K562 (cell line): ENCODE measurements around the gene EPHA2. TPM values are rescaled to one million over a fixed set of nuclear protein-coding genes. Genes with fewer than 3 reads are reported as not detected.

Source experiments
- ATAC-seq: fragments of 200-7000 bp; cut with Tn5 transposase; 3 replicates; pipeline ENCODE4 v1.9.1; 2020; ENCODE audit warnings: moderate library complexity
- BruUV-seq: library from RNA; stranded (reverse); fragments of 400-500 nt; replicated peaks from 2 replicates; lab custom pipeline; 2021; lab: Mats Ljungman, UMichigan
- CTCF ChIA-PET: fragments of 300-600 bp; formaldehyde crosslinking; extraction: SDS; loops from one replicate; lab custom pipeline; 2021; ENCODE audit warnings: low intra/inter-chr PET ratio; lab: Yijun Ruan, JAX
- POLR2A ChIA-PET: fragments of 300-600, 350-650 bp; sonication (Branson Sonifier 250); formaldehyde crosslinking; extraction: SDS; loops from one replicate; lab custom pipeline; 2021; ENCODE audit warnings: antibody characterized with exemption, inconsistent platforms; lab: Yijun Ruan, JAX
- DNase-seq, 4 experiments: peaks; one replicate each; pipeline versions ENCODE4 v3.0.0 to v3.0.0-alpha.2; 2011 to 2018; ENCODE audit warnings: low spot score in 3 of 4, mixed read lengths in 3 of 4; ENCODE audit errors: extremely low read depth in 1 of 4
- FAIRE-seq: peaks from 2 replicates; lab custom pipeline; 2011; peaks lifted over from hg19 to GRCh38; lab: Jason Lieb, UNC
- H2AFZ ChIP-seq: 2 replicates; pipeline ENCODE4 v1.6.0; 2011; ENCODE audit warnings: low read depth, low read length, control low read depth, inconsistent platforms
- H3K27ac ChIP-seq: fragments of 200-600 bp; 3 replicates; pipeline ENCODE4 v1.8.0; 2011; ENCODE audit warnings: low read depth, mild to moderate bottlenecking, control low read depth, inconsistent platforms, low read length, moderate library complexity, mixed read lengths; ENCODE audit errors: extremely low read depth
- H3K27me3 ChIP-seq, 2 experiments: fragments of 300-600 bp in 1 of 2; 2 replicates in 1 of 2; 3 replicates in 1 of 2; pipeline versions ENCODE4 v1.6.0 to v1.8.0; 2011; ENCODE audit warnings: inconsistent platforms in 2 of 2, low read length in 2 of 2, mild to moderate bottlenecking in 1 of 2, mixed read lengths in 1 of 2, moderate library complexity in 1 of 2; ENCODE audit not compliant: control insufficient read depth in 2 of 2, insufficient read depth in 2 of 2
- H3K36me3 ChIP-seq: fragments of 300-600 bp; 3 replicates; pipeline ENCODE4 v1.8.0; 2011; ENCODE audit warnings: mild to moderate bottlenecking, low read length, inconsistent platforms; ENCODE audit not compliant: control insufficient read depth, insufficient read depth
- H3K4me1 ChIP-seq, 2 experiments: fragments of 200-600 bp in 1 of 2; replicated peaks in 1 of 2; 2 replicates in 1 of 2; 3 replicates in 1 of 2; pipeline versions ENCODE4 v1.5.1 to v1.8.0; 2011; ENCODE audit warnings: inconsistent platforms in 2 of 2, low read length in 2 of 2, mild to moderate bottlenecking in 1 of 2, mixed read lengths in 1 of 2, moderate library complexity in 1 of 2; ENCODE audit not compliant: control insufficient read depth in 2 of 2, insufficient read depth in 2 of 2
- H3K4me2 ChIP-seq: 2 replicates; pipeline ENCODE4 v1.6.1; 2011; ENCODE audit warnings: low read length, control low read depth, inconsistent platforms, mixed read lengths; ENCODE audit not compliant: insufficient read depth
- H3K4me3 ChIP-seq: fragments of 200-600 bp; sonication (generic), shearing (Covaris generic); 2 replicates; pipeline ENCODE4 v1.5.1; 2016; ENCODE audit warnings: control low read depth, inconsistent platforms
- H3K79me2 ChIP-seq: fragments of 200-600 bp; 3 replicates; pipeline ENCODE4 v1.8.0; 2011; ENCODE audit warnings: low read length, inconsistent platforms; ENCODE audit not compliant: control insufficient read depth, insufficient read depth
- H3K9ac ChIP-seq, 2 experiments: 2 replicates each; pipeline versions ENCODE4 v1.6.0 to v1.6.1; 2011; ENCODE audit warnings: low read depth in 2 of 2, low read length in 2 of 2, control low read depth in 1 of 2, inconsistent platforms in 1 of 2, mild to moderate bottlenecking in 1 of 2, mixed read lengths in 1 of 2; ENCODE audit not compliant: insufficient read depth in 1 of 2
- H3K9me1 ChIP-seq: one replicate; pipeline ENCODE4 v1.6.0; 2011; ENCODE audit warnings: inconsistent platforms, mild to moderate bottlenecking, low read length, moderate library complexity; ENCODE audit not compliant: control insufficient read depth, insufficient read depth
- H3K9me3 ChIP-seq: replicated peaks from 2 replicates; pipeline ENCODE4 v1.5.1; 2011; ENCODE audit warnings: low read depth, low read length, inconsistent platforms; ENCODE audit not compliant: control insufficient read depth, insufficient read depth
- H4K20me1 ChIP-seq: replicated peaks from 2 replicates; pipeline ENCODE4 v1.6.1; 2011; ENCODE audit warnings: low read length, inconsistent platforms, mixed read lengths; ENCODE audit not compliant: control insufficient read depth, insufficient read depth
- DNMT1 ChIP-seq: fragments of 450-650 bp; IDR thresholded peaks from 2 replicates; pipeline ENCODE4 v1.6.1; 2016; ENCODE audit warnings: antibody characterized with exemption, mild to moderate bottlenecking
- ETS1 ChIP-seq: conservative IDR thresholded peaks from 2 replicates; pipeline ENCODE4 v1.6.1; 2011; ENCODE audit warnings: low read depth, mild to moderate bottlenecking, low read length; ENCODE audit not compliant: control insufficient read depth
- EWSR1 ChIP-seq: fragments of 450-650 bp; IDR thresholded peaks from 2 replicates; pipeline ENCODE4 v1.6.1; 2018; ENCODE audit warnings: borderline replicate concordance, mild to moderate bottlenecking, low read depth, moderate library complexity; ENCODE audit not compliant: partially characterized antibody
- HMG20B ChIP-seq: fragments of 250-450 bp; sonication (Bioruptor Pico); IDR thresholded peaks from 2 replicates; pipeline ENCODE4 v1.5.0; 2021; ENCODE audit warnings: mild to moderate bottlenecking
- IRF2 ChIP-seq: sonication (generic); formaldehyde crosslinking; IDR thresholded peaks from 2 replicates; pipeline ENCODE4 v1.8.1; 2022; ENCODE audit warnings: mild to moderate bottlenecking, missing genetic modification reagents
- JUN ChIP-seq, 2 experiments: sonication (generic) in 1 of 2; formaldehyde crosslinking in 1 of 2; IDR thresholded peaks; 2 replicates each; pipeline versions ENCODE4 v1.6.1 to v1.8.0; 2012 to 2022; ENCODE audit warnings: borderline replicate concordance in 2 of 2, mild to moderate bottlenecking in 2 of 2, improper control_type of control experiment in 1 of 2, low read depth in 1 of 2, low read length in 1 of 2, missing genetic modification reagents in 1 of 2
- MCM5 ChIP-seq: fragments of 450-650 bp; IDR thresholded peaks from 2 replicates; pipeline ENCODE4 v1.6.1; 2016; ENCODE audit warnings: low read depth
- MEF2D ChIP-seq: conservative IDR thresholded peaks from 2 replicates; pipeline ENCODE4 v1.6.1; 2016; ENCODE audit warnings: low read depth, missing genetic modification characterization, missing compliant biosample characterization
- RBM39 ChIP-seq: fragments of 200-400 bp; formaldehyde crosslinking; optimal IDR thresholded peaks from 2 replicates; pipeline ENCODE3; 2018; ENCODE audit warnings: low read depth, low read length
- SETDB1 ChIP-seq: IDR thresholded peaks from one replicate; pipeline ENCODE4 v1.6.1; 2012; ENCODE audit warnings: low read length, control low read depth, inconsistent platforms
- SIN3B ChIP-seq: fragments of 450-650 bp; IDR thresholded peaks from 2 replicates; pipeline ENCODE4 v1.6.1; 2017; ENCODE audit warnings: low read depth, mild to moderate bottlenecking, moderate library complexity
- SMARCA5 ChIP-seq: fragments of 450-650 bp; IDR thresholded peaks from 2 replicates; pipeline ENCODE4 v1.6.1; 2016
- TGIF2 ChIP-seq: sonication (generic); formaldehyde crosslinking; IDR thresholded peaks from 2 replicates; pipeline ENCODE4 v1.8.1; 2022; ENCODE audit warnings: mild to moderate bottlenecking, missing genetic modification reagents, moderate library complexity
- USF1 ChIP-seq: sonication (generic); formaldehyde crosslinking; IDR thresholded peaks from 2 replicates; pipeline ENCODE4 v1.9.0; 2022; ENCODE audit warnings: mild to moderate bottlenecking, missing genetic modification reagents
- ZBTB11 ChIP-seq, 3 experiments: fragments of 200-800 bp in 1 of 3; fragments of 250-450 bp in 1 of 3; fragments of 450-650 bp in 1 of 3; sonication (Bioruptor Pico) in 1 of 3; sonication (Bioruptor generic) in 1 of 3; formaldehyde crosslinking in 1 of 3; IDR thresholded peaks; 2 replicates each; pipeline versions ENCODE4 v1.6.1 to v1.8.0; 2016 to 2022; ENCODE audit warnings: mild to moderate bottlenecking in 2 of 3, missing genetic modification characterization in 2 of 3, missing compliant biosample characterization in 1 of 3, moderate library complexity in 1 of 3
- ZFPM2 ChIP-seq: fragments of 250-450 bp; sonication (Bioruptor Pico); IDR thresholded peaks from 2 replicates; pipeline ENCODE4 v1.5.1; 2022; ENCODE audit warnings: mild to moderate bottlenecking
- ZNF655 ChIP-seq: fragments of 250-450 bp; sonication (Bioruptor Pico); IDR thresholded peaks from 2 replicates; pipeline ENCODE4 v1.5.0; 2021
- WGBS: fragments of 100-300 bp; shearing (Covaris generic); methylation state at CpG from one replicate; pipeline ENCODE4 v1.1.6; 2016; ENCODE audit warnings: low coverage, mixed read lengths; ENCODE audit not compliant: insufficient coverage; ENCODE audit errors: missing lambda C conversion rate; 5-methylcytosine and 5-hydroxymethylcytosine counted together
- in situ Hi-C: fragments of 300-500 bp; cut with MboI; formaldehyde crosslinking; loops from 4 replicates; pipeline ENCODE4 v1.15.0; 2018; ENCODE audit warnings: inconsistent platforms, mixed read lengths
- intact Hi-C: fragments of 100-400 bp; cut with micrococcal nuclease; formaldehyde crosslinking; loops from 2 replicates; pipeline ENCODE4 v1.14.2; 2022
- polyA plus RNA-seq, 8 experiments: library from polyadenylated mRNA; depleted of rRNA in 4 of 8; stranded (reverse) in 5 of 8; unstranded in 3 of 8; fragments of >200 nt; fragmentation: Nextera tagmentation in 2 of 8; fragmentation: Illumina TruSeq in 1 of 8; extraction: Ambion mirVana in 2 of 8; extraction: Trizol in 1 of 8; gene quantifications; 2 replicates each; pipeline versions ENCODE4 v1.2.1 to v1.2.3, GENCODE V29; 2011 to 2014; ENCODE audit warnings: inconsistent platforms in 1 of 8, missing spikeins in 1 of 8
- total RNA-seq, 7 experiments: library from RNA; depleted of rRNA in 6 of 7; stranded (reverse); fragments of >200 nt in 6 of 7; fragmentation: Illumina TruSeq in 2 of 7; extraction: Trizol in 2 of 7; gene quantifications; 2 replicates each; pipeline versions ENCODE4 v1.2.1 to v1.2.3, GENCODE V29; 2011 to 2021; ENCODE audit warnings: low replicate concordance in 1 of 7

EPHA2 gene
- total and polyA plus RNA-seq, 9 of the 15 experiments (the other 6 are each of a cell fraction or from before 2014, with no cell fraction given) = 0.04 to 0.40 (median 0.07) TPM; not detected in 4

- BruUV-seq = no TSS peak
- TF ChIP-seq ETS1 (no peak), SIN3B (no peak), DNMT1 (no peak), EWSR1 (no peak), RBM39 (no peak), ZNF655 (CRISPR knock-in tag) (no peak), USF1 (CRISPR knock-in tag) (no peak), MEF2D (no peak), TGIF2 (CRISPR knock-in tag) (no peak), IRF2 (no peak), MCM5 (no peak), SMARCA5 (no peak), JUN (IDR thresholded peaks at IDR 0.05; ENCODE audit: borderline replicate concordance, low read depth, low read length) (no peak), JUN (CRISPR knock-in tag; IDR thresholded peaks at IDR 0.05; ENCODE audit: borderline replicate concordance) (no peak), ZFPM2 (CRISPR knock-in tag) (no peak), ZBTB11 (CRISPR knock-in tag; IDR thresholded peaks at IDR 0.05) (no peak), HMG20B (CRISPR knock-in tag) (no peak), SETDB1 (no peak)
Observed at GRCh38 chr1:16177306-16177705, 21.4 kb upstream of the EPHA2 start.

More at GRCh38 chr1:16177306-16177705, 21.4 kb upstream of the EPHA2 start:
- Histone ChIP-seq H3K4me1 (peaks cover 27 to 50% of the 10 kb centered on the region in 2 experiments), H3K4me2 (no peak overlapping the region), H3K9ac (peak overlapping the region in 1 of 2 experiments; percentile 53; a peak in 1 of 4 replicates), H3K4me3 (no peak overlapping the region), H3K79me2 (no peaks in the 10 kb centered on the region), H3K27ac (no peak overlapping the region), H3K9me3 (no peaks in the 10 kb centered on the region), H3K9me1 (no peaks in the 10 kb centered on the region), H2AFZ (no peak overlapping the region), H3K27me3 (no peaks in the 10 kb centered on the region), H4K20me1 (no peaks in the 10 kb centered on the region), H3K36me3 (no peaks in the 10 kb centered on the region)
- POLR2A ChIA-PET = no interaction called here
- ATAC-seq = no peak
- in situ Hi-C loops = no loop called here
- no peak for DNase-seq
- WGBS = 69% methylated on average over 4 of the region's 4 CpGs
- no peak for FAIRE-seq
- CTCF ChIA-PET = no interaction called here
- intact Hi-C loops = loop anchor here (5.0 kb wide), 1 partner anchor 35 kb away; no protein-coding TSS in a partner anchor
